Renal cortical epithelial cell (primary cell): Measurements from ENCODE around the gene GCC1. TPM values are rescaled to one million over a fixed set of nuclear protein-coding genes. Genes with fewer than 3 reads are reported as not detected.
"Not testable (repeated sequence)": the region's sequence is repeated elsewhere in the genome, so short reads cannot be mapped to it uniquely, and the experiment has no call there.

ENCODE experiments used
- DNase-seq: peaks from one replicate; pipeline ENCODE4 v3.0.0-alpha.2; 2011; ENCODE audit warnings: low read depth
- total RNA-seq: library from RNA; depleted of rRNA; stranded (reverse); fragments of >200 nt; gene quantifications from 2 replicates; pipeline ENCODE4 v1.2.3, GENCODE V29; 2014

The GCC1 gene
- total RNA-seq, 1 donor from 2014 or later: 32.7 TPM

DNA sequence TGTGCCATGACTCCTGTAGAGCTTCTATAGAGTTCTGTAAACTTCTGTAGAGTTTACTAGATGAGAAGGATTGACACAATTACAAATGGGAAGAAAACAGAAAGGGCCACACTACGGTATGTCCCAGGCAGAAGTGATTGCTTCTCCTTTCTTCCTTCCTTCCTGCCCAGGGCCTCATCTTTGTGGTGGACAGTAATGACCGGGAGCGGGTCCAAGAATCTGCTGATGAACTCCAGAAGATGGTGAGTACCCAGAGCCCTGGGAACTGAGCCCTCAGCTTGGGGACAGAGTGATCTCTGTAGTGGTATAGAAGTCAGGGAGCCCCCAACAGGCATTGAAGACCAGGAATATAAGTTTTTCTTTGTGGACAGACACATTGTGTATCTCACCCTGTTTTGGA is 4.5 kb upstream of the GCC1 start:
- DNase-seq: no peak

DNA sequence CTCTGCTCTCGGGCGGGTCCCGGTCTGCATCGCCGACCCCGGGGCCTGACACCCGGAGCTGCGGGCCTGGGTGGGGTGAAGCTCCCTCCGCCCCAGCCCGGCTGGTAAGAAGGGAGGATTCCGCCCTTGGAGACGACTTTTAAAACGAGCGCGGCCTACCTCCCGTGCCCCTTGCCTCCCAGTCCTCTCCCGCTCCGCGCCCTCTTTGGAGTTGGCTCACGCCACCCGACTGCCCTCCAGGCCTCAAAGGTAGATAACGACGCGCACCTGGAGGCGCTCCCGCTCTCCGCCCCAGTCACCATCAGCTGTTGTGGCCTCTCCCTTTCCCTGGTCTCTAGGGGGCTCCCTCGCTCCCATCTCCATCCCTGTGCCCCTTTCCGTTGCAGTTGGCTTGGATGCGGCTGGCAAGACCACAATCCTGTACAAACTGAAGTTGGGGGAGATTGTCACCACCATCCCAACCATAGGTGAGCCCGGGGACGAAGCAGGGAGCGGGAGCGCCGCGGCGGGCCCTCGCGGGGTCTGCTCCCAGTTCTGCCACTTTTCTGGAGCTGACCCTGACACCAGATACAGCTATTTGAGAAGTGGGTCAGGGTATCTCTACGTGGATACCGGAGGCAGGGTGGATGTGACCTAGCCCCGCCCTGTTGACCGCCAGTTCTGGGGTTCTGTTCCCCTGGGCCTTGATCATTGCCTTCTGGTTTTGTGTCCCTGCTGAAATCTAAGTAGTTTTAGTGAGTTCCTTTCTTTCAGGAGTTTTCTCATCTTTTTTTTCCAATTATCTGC is 3.5 kb upstream of the GCC1 start:
- DNase-seq: peak; percentile 25

DNA sequence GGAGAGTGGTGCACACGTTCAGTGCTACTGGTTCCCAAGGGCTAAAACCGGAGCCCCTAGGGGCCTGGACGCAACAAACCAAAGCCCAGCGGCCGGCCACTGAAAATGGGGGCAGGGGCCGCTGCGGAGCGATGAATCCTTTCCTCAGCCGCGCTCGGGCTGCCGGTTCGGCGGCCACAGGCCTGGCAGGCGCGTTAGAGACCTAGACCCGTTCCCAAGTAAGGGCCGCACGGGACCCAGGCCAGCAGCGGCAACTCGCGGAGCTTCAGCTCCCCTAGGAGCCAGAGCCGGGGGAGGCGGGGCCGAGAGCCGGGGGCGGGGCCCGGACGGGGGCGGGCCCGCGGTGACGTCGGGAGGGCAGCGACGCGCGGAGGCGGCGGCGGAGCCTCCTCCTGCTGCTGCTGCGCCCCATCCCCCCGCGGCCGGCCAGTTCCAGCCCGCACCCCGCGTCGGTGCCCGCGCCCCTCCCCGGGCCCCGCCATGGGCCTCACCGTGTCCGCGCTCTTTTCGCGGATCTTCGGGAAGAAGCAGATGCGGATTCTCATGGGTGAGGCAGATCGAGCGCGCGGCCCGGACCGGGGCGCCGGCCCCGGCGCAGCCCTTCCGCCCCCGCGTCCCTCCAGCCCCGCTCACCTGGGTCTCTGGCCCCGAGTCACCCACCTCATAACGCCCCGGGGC is 2.8 kb upstream of the GCC1 start, which contains the start of gene ARF5:
ARF5 (plus strand) TSS at position 393 of the 678 bp plus-strand sequence; CDS start at position 481, 88 bp downstream.
- DNase-seq: peak; percentile 38

- no peak for DNase-seq
Measured at GRCh38 chr7:127587663-127588018, 2.2 kb upstream of the GCC1 start.

GRCh38 chr7:127586346-127586745 is 950 bp upstream of the GCC1 start:
- DNase-seq: no peak

DNA sequence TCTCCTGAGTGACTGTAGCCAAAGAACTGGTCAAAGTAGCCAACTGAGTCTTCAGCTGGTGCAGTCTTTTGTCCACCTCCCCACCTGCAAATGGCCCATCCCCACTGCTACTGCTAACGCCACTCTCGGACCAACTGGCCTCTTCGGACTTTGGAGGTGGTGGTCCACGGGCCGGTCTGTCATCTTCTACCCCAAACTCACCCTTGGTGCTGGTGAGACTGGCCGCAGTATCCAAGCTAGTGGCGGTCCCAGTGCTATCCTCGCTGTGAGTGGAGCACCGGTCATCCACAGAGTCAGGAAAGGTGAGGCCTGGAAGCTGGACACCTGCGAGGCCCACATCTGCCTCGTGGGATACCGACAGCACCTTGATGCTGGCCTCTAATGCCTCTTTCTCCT is 750 bp downstream of the GCC1 start:
- DNase-seq: no peak

GRCh38 chr7:127582361-127582760 is 3.0 kb downstream of the GCC1 start:
- DNase-seq: no peak

DNA sequence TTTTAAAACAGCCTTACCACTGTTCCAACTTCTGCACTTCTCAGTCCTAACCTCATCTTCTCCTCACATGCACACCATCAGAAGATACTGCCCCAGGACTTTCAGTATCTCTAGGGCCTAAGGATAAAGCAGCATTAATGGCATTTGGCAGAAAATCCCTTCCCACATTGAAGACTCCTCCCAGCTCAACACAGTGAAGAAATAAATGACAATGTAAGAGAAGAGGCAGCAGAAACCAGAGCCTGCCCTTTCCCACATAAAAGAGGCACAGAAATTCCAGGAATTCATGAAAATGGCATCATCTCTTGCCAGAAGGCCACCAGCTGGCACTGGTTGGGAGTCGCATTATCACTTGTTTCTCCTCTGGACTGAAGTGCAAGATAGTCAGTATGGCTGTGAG is 3.7 kb downstream of the GCC1 start:
- DNase-seq: no peak

DNA sequence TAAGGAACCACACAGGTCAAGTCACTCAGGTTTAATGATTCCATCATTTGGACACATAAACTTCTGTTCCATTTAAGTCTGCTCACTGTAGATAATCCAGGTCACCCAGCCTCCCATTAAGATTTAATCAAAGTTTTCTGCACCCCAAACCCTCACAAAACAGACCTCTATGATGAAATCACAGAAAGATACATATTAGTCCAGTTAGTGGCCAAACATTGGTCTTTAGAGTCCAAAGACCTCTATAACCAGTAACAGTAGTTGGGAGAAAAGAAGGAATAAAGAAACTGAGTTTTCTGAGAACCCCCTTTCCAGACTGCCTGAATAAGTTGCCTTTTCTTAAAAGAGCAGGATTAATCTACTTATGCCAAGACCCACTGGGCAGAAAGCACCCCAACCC is 4.8 kb downstream of the GCC1 start:
- DNase-seq: no peak

DNA sequence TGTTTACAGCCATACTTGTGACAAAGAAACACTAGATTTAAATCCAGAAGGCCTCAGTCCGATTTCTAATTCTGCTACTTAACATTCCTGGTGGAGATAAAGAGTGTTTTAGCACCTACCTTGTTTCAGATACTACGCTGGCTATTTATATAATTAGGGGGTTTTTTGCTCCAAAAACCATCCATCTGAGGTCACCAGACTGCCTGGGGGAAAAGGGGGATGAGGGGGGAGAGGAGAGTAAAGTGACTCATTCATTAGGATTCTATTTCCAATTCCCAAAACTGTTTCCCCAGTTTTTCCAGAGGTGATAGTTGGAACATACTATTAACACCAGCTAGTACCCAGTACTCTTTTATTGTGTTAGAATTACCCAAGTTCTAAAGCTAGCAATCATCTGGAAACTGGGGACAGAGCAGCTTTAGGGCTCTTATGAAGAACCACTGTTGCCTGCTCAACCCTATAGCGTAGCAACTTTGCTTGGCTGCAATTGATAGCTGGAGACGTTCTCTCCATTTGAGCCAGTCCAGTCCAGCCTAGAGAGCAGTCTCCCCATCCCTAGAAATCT is 6.6 kb downstream of the GCC1 start:
- DNase-seq: no peak

DNA sequence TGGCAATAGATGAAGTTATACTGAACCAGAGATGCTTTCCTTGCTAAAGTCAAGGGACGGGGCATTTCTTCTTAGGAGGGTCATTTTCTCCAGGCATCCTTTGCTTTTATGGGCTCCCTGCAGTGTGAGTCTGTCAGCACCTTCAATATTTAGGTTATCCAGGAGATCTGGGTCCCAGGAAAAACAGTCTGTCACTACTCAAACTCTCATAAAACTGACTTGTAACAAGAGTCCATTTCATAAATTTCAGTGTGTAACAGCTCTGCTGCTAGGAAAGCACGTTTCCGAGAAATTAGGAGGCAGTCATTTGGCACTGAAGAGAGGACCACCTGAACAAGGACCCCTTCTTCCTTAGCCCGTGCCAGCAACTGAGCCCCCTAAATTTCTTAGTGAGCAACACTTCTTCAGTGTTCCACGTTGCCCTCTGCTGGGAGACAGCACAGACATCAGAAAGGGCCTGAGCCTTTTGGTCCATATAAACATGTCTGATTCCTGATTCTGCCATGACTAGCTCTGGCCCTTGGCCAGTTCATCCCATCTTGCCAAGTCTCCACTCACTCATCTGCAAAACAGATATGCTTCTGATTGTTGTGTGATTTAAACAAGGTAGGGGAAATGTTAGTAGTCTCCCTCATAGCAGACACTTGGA is 7.2 kb downstream of the GCC1 start:
- DNase-seq: no peak

- no peak for DNase-seq
Measured at GRCh38 chr7:127571741-127572505, 13.5 kb downstream of the GCC1 start.

DNA sequence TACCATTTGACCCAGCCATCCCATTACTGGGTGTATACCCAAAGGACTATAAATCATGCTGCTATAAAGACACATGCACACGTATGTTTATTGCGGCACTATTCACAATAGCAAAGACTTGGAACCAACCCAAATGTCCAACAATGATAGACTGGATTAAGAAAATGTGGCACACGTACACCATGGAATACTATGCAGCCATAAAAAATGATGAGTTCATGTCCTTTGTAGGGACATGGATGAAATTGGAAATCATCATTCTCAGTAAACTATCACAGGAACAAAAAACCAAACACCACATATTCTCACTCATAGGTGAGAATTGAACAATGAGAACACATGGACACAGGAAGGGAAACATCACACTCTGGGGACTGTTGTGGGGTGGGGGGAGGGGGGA is 17.4 kb downstream of the GCC1 start:
- DNase-seq: not testable (repeated sequence)

DNA sequence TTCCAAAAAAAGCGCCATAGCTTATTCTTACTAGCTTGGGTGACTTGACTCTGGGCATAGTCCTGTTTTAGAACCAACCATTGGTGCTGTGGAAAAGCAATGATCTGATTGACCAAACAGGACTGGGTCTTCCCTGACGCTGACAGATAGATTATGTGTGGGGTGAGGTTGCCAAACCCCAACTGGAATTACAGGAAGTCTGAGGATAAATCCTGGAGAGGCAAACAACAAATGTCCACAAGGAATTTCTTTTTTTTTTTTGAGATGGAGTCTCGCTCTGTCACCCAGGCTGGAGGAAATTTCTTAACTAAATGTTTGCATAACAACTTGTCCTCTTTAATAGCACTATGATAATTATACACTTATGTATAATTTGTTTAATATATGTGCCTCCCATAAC is 19.2 kb downstream of the GCC1 start:
- no peak for DNase-seq

- DNase-seq: no peak
Measured at GRCh38 chr7:127557803-127558202, 27.6 kb downstream of the GCC1 start.

DNA sequence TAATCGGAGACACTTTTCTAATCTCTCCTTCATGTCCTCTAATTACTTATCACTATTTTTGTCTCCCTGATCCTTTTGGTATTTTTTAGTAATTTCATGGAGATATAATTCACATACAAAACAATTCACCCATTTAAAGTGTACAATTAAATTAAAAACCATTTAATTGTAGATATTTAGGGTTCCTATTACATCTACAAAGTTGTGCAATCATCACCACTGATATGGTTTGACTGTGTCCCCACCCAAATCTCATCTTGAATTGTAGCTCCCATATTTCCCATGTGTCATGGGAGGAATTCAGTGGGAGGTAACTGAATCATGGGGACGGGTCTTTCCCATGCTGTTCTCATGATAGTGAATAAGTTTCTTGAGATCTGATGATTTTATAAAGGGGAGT is 29.0 kb downstream of the GCC1 start:
- no peak for DNase-seq

DNA sequence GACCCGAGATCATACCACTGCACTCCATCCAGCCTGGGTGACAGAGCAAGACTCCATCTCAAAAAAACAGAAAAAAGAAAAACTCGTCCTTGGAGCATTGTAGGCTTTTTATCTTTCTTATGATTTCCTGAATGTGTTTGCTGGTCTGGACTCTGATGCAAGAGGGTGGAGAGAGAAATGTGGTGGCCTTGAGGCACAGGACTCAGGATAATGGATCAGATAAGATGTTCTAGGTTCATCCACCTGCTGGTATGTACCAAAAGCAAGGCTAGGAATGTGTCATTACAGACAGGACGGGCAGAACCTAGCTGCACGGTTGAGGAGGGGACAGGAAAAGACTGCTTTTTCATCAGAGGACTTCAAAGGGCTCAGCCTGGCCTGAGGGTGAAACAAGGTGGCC is 33.5 kb downstream of the GCC1 start:
- DNase-seq: no peak

DNA sequence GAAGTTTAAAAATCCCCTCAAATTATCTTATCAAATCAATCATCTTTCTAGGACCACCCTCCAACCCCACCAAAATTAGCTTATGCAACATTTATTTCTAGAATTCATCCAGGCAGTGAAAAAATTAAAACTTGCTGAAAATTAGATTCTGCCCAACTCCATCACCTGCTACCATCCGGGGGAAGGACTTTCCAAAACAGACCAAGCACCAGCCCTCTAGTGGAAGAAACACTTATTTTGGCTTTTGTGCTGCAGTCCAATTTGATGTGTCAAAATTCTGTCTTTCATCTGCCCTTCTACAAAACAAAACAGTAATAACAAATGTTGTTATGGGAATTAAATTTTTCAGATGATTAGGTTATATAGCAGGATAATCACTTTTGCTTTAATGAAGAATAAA is 35.1 kb downstream of the GCC1 start:
- no peak for DNase-seq

- DNase-seq: no peak
Measured at GRCh38 chr7:127546313-127546712, 39.1 kb downstream of the GCC1 start.

GRCh38 chr7:127541548-127541947 is 43.8 kb downstream of the GCC1 start:
- no peak for DNase-seq

DNA sequence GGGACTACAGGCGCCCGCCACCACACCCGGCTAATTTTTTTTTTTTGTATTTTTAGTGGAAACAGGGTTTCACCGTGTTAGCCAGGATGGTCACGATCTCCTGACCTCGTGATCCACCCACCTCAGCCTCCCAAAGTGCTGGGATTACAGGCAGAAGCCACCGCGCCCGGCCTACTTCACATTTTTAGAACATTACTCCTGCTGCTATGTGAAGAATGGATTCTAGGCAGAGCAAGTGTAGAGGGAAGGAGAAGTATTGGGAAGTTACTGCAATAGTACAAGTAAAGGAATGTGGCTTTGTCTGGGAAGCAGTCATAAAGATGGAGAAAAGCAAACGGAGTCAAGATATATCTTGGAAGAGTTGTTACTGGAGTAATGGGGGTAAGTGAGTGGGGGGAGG is 44.9 kb downstream of the GCC1 start:
- DNase-seq: not testable (repeated sequence)

DNA sequence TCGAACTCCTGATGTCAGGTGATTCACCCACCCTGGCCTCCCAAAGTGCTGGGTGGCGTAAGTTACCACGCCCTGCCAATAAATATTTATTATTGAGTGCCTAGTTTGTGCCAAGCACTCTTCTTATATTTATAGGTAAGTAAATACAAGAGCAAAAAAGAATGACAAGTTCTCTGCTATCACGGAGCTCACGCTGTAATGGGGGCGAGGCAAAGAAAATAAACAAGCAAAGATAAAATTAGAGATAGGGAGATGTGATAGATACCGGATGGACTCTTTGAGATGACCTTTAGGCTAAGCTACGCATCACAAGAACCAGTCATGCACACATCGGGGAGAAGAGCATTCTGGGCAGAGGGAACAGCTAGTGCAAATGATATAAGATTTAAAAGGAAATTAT is 46.3 kb downstream of the GCC1 start:
- DNase-seq: no peak
